Erythroblast (primary cell): ENCODE results near the gene METTL1.

Source experiments
- GATA1 ChIP-seq: IDR thresholded peaks from 2 replicates; pipeline ENCODE4 v1.6.1; 2011; ENCODE audit warnings: low read depth, mild to moderate bottlenecking, control low read depth, low read length, moderate library complexity
- POLR2A ChIP-seq: IDR thresholded peaks from 2 replicates; pipeline ENCODE4 v1.6.1; 2011; ENCODE audit warnings: mild to moderate bottlenecking, low read length

GRCh38 chr12:57732726-57733593, 38.9 kb downstream of the METTL1 start:
- TF ChIP-seq POLR2A (no peak), GATA1 (no peak)
